ENCODE measurements around the gene PEX5L.
"Not testable (repeated sequence)": the region's sequence is repeated elsewhere in the genome, so short reads cannot be mapped to it uniquely, and the experiment has no call there.

The PEX5L gene

DNA sequence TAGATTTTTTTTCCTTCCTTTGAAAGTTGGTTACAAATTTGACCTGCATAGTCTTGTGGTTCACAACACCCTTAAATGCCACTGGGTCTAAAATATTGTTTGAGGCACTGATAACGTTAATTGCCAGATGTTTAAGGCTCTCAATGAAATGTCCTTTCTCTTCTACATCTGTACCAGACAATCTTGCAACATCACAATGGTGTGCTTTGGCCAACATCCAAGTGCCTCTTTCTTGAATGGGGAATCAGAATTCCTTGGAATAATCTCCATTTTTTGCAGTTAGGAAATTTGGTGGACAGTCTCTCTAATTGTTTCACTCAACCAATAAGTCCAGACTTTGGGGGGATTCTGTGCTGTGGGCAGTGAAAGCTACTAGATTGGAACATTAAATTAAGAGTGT lies 26.0 kb upstream of the PEX5L start:
- Histone ChIP-seq H3K27ac (ENCODE audit: low read depth in 2 of 2, low read length in 2 of 2) (no peak overlapping the region), H3K4me3 (ENCODE audit: low read length in 2 of 2) (no peak overlapping the region), H3K36me3 (ENCODE audit: control insufficient read depth in 2 of 2, insufficient read depth in 2 of 2, low read length in 2 of 2) (no peaks in the 10 kb centered on the region), H3K9ac (ENCODE audit: low read depth in 1 of 2, low read length in 2 of 2) (no peak overlapping the region), H3K27me3 (ENCODE audit: control insufficient read depth in 2 of 2, insufficient read depth in 2 of 2, low read length in 2 of 2) (no peaks in the 10 kb centered on the region), H3K9me3 (ENCODE audit: control insufficient read depth in 2 of 2, low read length in 2 of 2) (no peaks in the 10 kb centered on the region), H3K4me1 (ENCODE audit: control insufficient read depth in 2 of 2, insufficient read depth in 2 of 2, low read length in 2 of 2) (no peaks in the 10 kb centered on the region)

- Histone ChIP-seq H3K36me3 (ENCODE audit: control insufficient read depth in 2 of 2, insufficient read depth in 2 of 2, low read length in 2 of 2) (no peaks in the 10 kb centered on the region), H3K9ac (ENCODE audit: low read depth in 1 of 2, low read length in 2 of 2) (no peak overlapping the region), H3K27me3 (ENCODE audit: control insufficient read depth in 2 of 2, insufficient read depth in 2 of 2, low read length in 2 of 2) (no peaks in the 10 kb centered on the region), H3K9me3 (ENCODE audit: control insufficient read depth in 2 of 2, low read length in 2 of 2) (no peaks in the 10 kb centered on the region), H3K27ac (ENCODE audit: low read depth in 2 of 2, low read length in 2 of 2) (no peak overlapping the region), H3K4me1 (ENCODE audit: control insufficient read depth in 2 of 2, insufficient read depth in 2 of 2, low read length in 2 of 2) (no peaks in the 10 kb centered on the region), H3K4me3 (ENCODE audit: low read length in 2 of 2) (no peak overlapping the region)
Observed at GRCh38 chr3:180059356-180059755, 22.6 kb upstream of the PEX5L start.

GRCh38 chr3:180058238-180058637 lies 21.5 kb upstream of the PEX5L start:
- no peaks in the 10 kb centered on the region for H3K27me3 ChIP-seq (ENCODE audit: control insufficient read depth in 2 of 2, insufficient read depth in 2 of 2, low read length in 2 of 2)
- H3K27ac ChIP-seq (ENCODE audit: low read depth in 2 of 2, low read length in 2 of 2) = no peak overlapping the region
- no peak overlapping the region for H3K9ac ChIP-seq (ENCODE audit: low read depth in 1 of 2, low read length in 2 of 2)
- no peaks in the 10 kb centered on the region for H3K36me3 ChIP-seq (ENCODE audit: control insufficient read depth in 2 of 2, insufficient read depth in 2 of 2, low read length in 2 of 2)
- H3K4me3 ChIP-seq (ENCODE audit: low read length in 2 of 2) = no peak overlapping the region
- no peaks in the 10 kb centered on the region for H3K4me1 ChIP-seq (ENCODE audit: control insufficient read depth in 2 of 2, insufficient read depth in 2 of 2, low read length in 2 of 2)
- no peaks in the 10 kb centered on the region for H3K9me3 ChIP-seq (ENCODE audit: control insufficient read depth in 2 of 2, low read length in 2 of 2)

DNA sequence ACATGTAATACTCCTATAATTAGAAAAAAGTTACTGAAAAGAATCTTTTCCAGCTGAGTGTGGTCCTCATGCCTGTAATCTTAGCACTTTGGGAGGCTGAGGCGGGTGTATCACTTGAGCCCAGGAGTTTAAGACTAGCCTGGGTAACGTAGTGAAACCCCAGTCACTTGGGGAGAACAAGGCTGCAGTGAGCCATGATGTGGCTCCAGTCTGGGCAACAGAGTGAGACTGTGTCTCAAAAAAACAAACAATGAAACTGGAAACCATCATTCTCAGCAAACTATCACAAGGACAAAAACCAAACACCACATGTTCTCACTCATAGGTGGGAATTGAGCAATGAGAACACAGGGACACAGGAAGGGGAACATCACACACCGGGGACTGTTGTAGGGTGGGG lies 18.9 kb upstream of the PEX5L start:
- not testable (repeated sequence) for H3K4me1 ChIP-seq (ENCODE audit: control insufficient read depth in 2 of 2, insufficient read depth in 2 of 2, low read length in 2 of 2); H3K4me3 ChIP-seq (ENCODE audit: low read length in 2 of 2); H3K36me3 ChIP-seq (ENCODE audit: control insufficient read depth in 2 of 2, insufficient read depth in 2 of 2, low read length in 2 of 2); H3K9ac ChIP-seq (ENCODE audit: low read depth in 1 of 2, low read length in 2 of 2); H3K27me3 ChIP-seq (ENCODE audit: control insufficient read depth in 2 of 2, insufficient read depth in 2 of 2, low read length in 2 of 2); H3K9me3 ChIP-seq (ENCODE audit: control insufficient read depth in 2 of 2, low read length in 2 of 2); H3K27ac ChIP-seq (ENCODE audit: low read depth in 2 of 2, low read length in 2 of 2)

DNA sequence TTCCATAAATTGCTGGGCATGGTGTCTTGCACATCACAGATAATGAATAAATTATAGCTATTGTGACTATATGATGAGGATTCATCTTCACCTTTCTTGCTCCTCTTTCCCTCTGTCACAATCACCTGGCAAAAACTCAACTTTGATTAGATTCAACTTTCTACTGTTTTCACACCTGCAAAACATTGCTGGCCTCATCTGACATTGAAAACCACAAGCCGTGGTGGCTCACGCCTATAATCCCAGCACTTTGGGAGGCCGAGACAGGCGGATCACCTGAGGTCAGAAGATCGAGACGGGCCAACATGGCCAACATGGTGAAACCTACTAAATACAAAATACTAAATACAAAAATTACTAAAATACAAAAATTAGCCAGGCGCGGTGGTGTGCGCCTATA lies 12.7 kb upstream of the PEX5L start:
- no peak overlapping the region for H3K4me3 ChIP-seq (ENCODE audit: low read length in 2 of 2)
- H3K4me1 ChIP-seq (ENCODE audit: control insufficient read depth in 2 of 2, insufficient read depth in 2 of 2, low read length in 2 of 2) = no peaks in the 10 kb centered on the region
- no peak overlapping the region for H3K27ac ChIP-seq (ENCODE audit: low read depth in 2 of 2, low read length in 2 of 2)
- no peaks in the 10 kb centered on the region for H3K27me3 ChIP-seq (ENCODE audit: control insufficient read depth in 2 of 2, insufficient read depth in 2 of 2, low read length in 2 of 2)
- no peaks in the 10 kb centered on the region for H3K36me3 ChIP-seq (ENCODE audit: control insufficient read depth in 2 of 2, insufficient read depth in 2 of 2, low read length in 2 of 2)
- H3K9ac ChIP-seq (ENCODE audit: low read depth in 1 of 2, low read length in 2 of 2) = no peak overlapping the region
- no peaks in the 10 kb centered on the region for H3K9me3 ChIP-seq (ENCODE audit: control insufficient read depth in 2 of 2, low read length in 2 of 2)

DNA sequence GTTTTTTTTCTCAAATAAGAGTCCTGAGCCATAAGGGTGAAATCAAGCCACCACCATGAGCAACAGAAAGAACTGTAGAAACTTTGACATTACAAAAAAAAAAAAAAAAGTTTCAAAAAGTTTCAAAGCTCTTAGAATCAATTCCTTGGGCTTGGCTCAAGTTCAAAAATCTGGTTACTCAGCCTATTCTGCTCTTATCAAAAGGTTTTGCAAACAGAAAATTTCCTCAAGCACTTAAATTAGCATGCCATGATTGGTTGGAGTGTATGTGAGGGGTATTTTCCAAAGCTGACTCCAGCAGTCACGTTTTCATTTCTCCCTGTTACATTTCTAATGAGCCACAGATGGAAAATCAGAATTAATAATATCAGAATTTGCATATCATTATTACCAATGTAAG lies 12.1 kb upstream of the PEX5L start:
- no peaks in the 10 kb centered on the region for H3K9me3 ChIP-seq (ENCODE audit: control insufficient read depth in 2 of 2, low read length in 2 of 2)
- no peak overlapping the region for H3K4me3 ChIP-seq (ENCODE audit: low read length in 2 of 2)
- H3K9ac ChIP-seq (ENCODE audit: low read depth in 1 of 2, low read length in 2 of 2) = no peak overlapping the region
- no peaks in the 10 kb centered on the region for H3K27me3 ChIP-seq (ENCODE audit: control insufficient read depth in 2 of 2, insufficient read depth in 2 of 2, low read length in 2 of 2)
- H3K27ac ChIP-seq (ENCODE audit: low read depth in 2 of 2, low read length in 2 of 2) = no peak overlapping the region
- H3K36me3 ChIP-seq (ENCODE audit: control insufficient read depth in 2 of 2, insufficient read depth in 2 of 2, low read length in 2 of 2) = no peaks in the 10 kb centered on the region
- no peaks in the 10 kb centered on the region for H3K4me1 ChIP-seq (ENCODE audit: control insufficient read depth in 2 of 2, insufficient read depth in 2 of 2, low read length in 2 of 2)

DNA sequence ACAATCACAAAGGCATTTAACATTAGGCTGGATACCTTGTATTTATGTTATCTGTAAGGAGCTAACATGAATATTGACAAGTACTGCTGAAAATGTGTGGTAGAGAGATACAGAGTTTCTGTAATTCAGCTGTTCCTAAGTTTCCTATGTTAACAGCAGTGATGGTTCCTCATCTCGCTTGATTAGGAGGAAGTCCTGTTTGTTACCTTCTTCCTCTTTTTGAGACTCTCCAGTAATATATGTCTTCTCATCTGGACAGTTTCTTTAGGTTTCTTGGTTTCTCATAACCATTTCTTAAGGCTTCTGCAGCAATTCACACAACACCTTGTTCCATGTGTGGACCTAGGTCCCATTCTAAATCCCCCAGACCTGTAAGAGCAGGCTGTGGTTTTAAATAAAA lies 11.4 kb upstream of the PEX5L start:
- H3K9ac ChIP-seq (ENCODE audit: low read depth in 1 of 2, low read length in 2 of 2) = no peak overlapping the region
- no peaks in the 10 kb centered on the region for H3K9me3 ChIP-seq (ENCODE audit: control insufficient read depth in 2 of 2, low read length in 2 of 2)
- no peak overlapping the region for H3K4me3 ChIP-seq (ENCODE audit: low read length in 2 of 2)
- H3K36me3 ChIP-seq (ENCODE audit: control insufficient read depth in 2 of 2, insufficient read depth in 2 of 2, low read length in 2 of 2) = no peaks in the 10 kb centered on the region
- no peak overlapping the region for H3K27ac ChIP-seq (ENCODE audit: low read depth in 2 of 2, low read length in 2 of 2)
- H3K27me3 ChIP-seq (ENCODE audit: control insufficient read depth in 2 of 2, insufficient read depth in 2 of 2, low read length in 2 of 2) = no peaks in the 10 kb centered on the region
- H3K4me1 ChIP-seq (ENCODE audit: control insufficient read depth in 2 of 2, insufficient read depth in 2 of 2, low read length in 2 of 2) = no peaks in the 10 kb centered on the region

DNA sequence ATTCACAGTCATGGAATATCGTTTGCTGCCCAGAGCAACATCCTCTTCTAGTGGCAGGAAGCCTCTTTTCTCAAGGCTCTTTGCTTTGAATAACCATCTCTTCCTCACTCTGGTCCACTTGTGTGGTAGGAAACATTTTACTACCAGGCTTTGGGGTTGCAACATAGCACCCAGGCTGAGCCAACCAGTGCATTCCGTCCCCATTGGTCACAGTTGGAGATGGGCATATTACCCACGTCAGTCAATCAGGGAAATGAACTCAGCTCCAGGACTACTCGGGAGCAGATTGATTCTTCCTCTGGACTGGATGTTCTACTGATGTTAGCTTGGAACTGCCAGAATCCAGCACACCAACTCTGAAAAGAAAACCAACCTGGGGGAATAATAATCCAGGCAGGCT lies 4.2 kb upstream of the PEX5L start:
- Histone ChIP-seq H3K9ac (ENCODE audit: low read depth in 1 of 2, low read length in 2 of 2) (no peak overlapping the region), H3K27ac (ENCODE audit: low read depth in 2 of 2, low read length in 2 of 2) (no peak overlapping the region), H3K4me3 (ENCODE audit: low read length in 2 of 2) (no peak overlapping the region), H3K27me3 (ENCODE audit: control insufficient read depth in 2 of 2, insufficient read depth in 2 of 2, low read length in 2 of 2) (peaks cover 0 to 5% of the 10 kb centered on the region in 2 donors), H3K4me1 (ENCODE audit: control insufficient read depth in 2 of 2, insufficient read depth in 2 of 2, low read length in 2 of 2) (peaks cover 0 to 4% of the 10 kb centered on the region in 2 donors), H3K36me3 (ENCODE audit: control insufficient read depth in 2 of 2, insufficient read depth in 2 of 2, low read length in 2 of 2) (no peaks in the 10 kb centered on the region), H3K9me3 (ENCODE audit: control insufficient read depth in 2 of 2, low read length in 2 of 2) (no peaks in the 10 kb centered on the region)

- no peak overlapping the region for H3K9ac ChIP-seq (ENCODE audit: low read depth in 1 of 2, low read length in 2 of 2)
- no peak overlapping the region for H3K27ac ChIP-seq (ENCODE audit: low read depth in 2 of 2, low read length in 2 of 2)
- H3K4me1 ChIP-seq (ENCODE audit: control insufficient read depth in 2 of 2, insufficient read depth in 2 of 2, low read length in 2 of 2) = peaks cover 0 to 4% of the 10 kb centered on the region in 2 donors
- H3K9me3 ChIP-seq (ENCODE audit: control insufficient read depth in 2 of 2, low read length in 2 of 2) = no peaks in the 10 kb centered on the region
- no peak overlapping the region for H3K4me3 ChIP-seq (ENCODE audit: low read length in 2 of 2)
- peaks cover 0 to 5% of the 10 kb centered on the region in 2 donors for H3K27me3 ChIP-seq (ENCODE audit: control insufficient read depth in 2 of 2, insufficient read depth in 2 of 2, low read length in 2 of 2)
- H3K36me3 ChIP-seq (ENCODE audit: control insufficient read depth in 2 of 2, insufficient read depth in 2 of 2, low read length in 2 of 2) = no peaks in the 10 kb centered on the region
Observed at GRCh38 chr3:180036092-180036670, 556 bp downstream of the PEX5L start.

- no peak overlapping the region for H3K27ac ChIP-seq (ENCODE audit: low read depth in 2 of 2, low read length in 2 of 2)
- no peaks in the 10 kb centered on the region for H3K4me1 ChIP-seq (ENCODE audit: control insufficient read depth in 2 of 2, insufficient read depth in 2 of 2, low read length in 2 of 2)
- H3K27me3 ChIP-seq (ENCODE audit: control insufficient read depth in 2 of 2, insufficient read depth in 2 of 2, low read length in 2 of 2) = no peaks in the 10 kb centered on the region
Observed at GRCh38 chr3:180026997-180027396, 9.7 kb downstream of the PEX5L start.

DNA sequence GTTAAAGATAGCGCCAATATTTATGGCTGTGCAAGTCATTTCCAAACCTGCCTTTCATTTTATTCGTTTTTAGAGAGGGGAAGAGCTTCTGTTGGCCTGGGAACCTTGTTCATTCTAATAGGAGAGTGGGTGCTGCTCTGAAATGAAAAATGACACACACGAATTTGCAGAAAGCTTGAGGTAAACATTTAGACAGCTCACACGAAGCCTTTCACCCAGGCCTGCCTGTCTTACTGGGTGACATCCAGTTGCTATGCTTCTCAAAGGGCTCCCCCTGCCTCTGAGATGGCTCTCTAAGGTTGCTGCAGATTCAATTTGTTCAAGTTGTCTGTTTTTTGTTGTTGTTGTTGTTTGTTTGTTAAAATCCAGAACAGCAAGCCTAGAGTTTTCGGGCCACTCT lies 18.2 kb downstream of the PEX5L start:
- Histone ChIP-seq H3K4me3 (ENCODE audit: low read length in 2 of 2) (no peak overlapping the region), H3K9me3 (ENCODE audit: control insufficient read depth in 2 of 2, low read length in 2 of 2) (no peaks in the 10 kb centered on the region), H3K27me3 (ENCODE audit: control insufficient read depth in 2 of 2, insufficient read depth in 2 of 2, low read length in 2 of 2) (no peaks in the 10 kb centered on the region), H3K27ac (ENCODE audit: low read depth in 2 of 2, low read length in 2 of 2) (no peak overlapping the region), H3K4me1 (ENCODE audit: control insufficient read depth in 2 of 2, insufficient read depth in 2 of 2, low read length in 2 of 2) (no peaks in the 10 kb centered on the region), H3K9ac (ENCODE audit: low read depth in 1 of 2, low read length in 2 of 2) (no peak overlapping the region), H3K36me3 (ENCODE audit: control insufficient read depth in 2 of 2, insufficient read depth in 2 of 2, low read length in 2 of 2) (no peaks in the 10 kb centered on the region)

More at GRCh38 chr3:180026997-180027396, 9.7 kb downstream of the PEX5L start:
- Histone ChIP-seq H3K4me3 (ENCODE audit: low read length in 2 of 2) (no peak overlapping the region), H3K9ac (ENCODE audit: low read depth in 1 of 2, low read length in 2 of 2) (no peak overlapping the region), H3K9me3 (ENCODE audit: control insufficient read depth in 2 of 2, low read length in 2 of 2) (no peaks in the 10 kb centered on the region), H3K36me3 (ENCODE audit: control insufficient read depth in 2 of 2, insufficient read depth in 2 of 2, low read length in 2 of 2) (no peaks in the 10 kb centered on the region)
